Gastroesophageal sphincter (tissue), 4 donors: ENCODE measurements around the gene SUMO2. TPM values are rescaled to one million over a fixed set of nuclear protein-coding genes. Genes with fewer than 3 reads are reported as not detected.
A peak's percentile ranks its signal among the peaks of the same experiment; 100 is the strongest.

Experiments
- ATAC-seq: fragments of 150-250 bp; one replicate; pipeline ENCODE4 v1.9.1; 2016; ENCODE audit warnings: mild to moderate bottlenecking, moderate library complexity
- H3K27ac ChIP-seq, 4 donors: fragments of 200-600 bp; sonication (generic) in 3 of 4; 1 replicate in 3 of 4; 2 replicates in 1 of 4; pipeline ENCODE4 v1.5.1; 2016 to 2019
- H3K27me3 ChIP-seq: fragments of 200-600 bp; sonication (generic); one replicate; pipeline ENCODE4 v1.5.1; 2019
- H3K36me3 ChIP-seq, 2 donors: fragments of 200-600 bp; sonication (generic); one replicate each; pipeline ENCODE4 v1.5.1; 2019; ENCODE audit warnings: control low read depth in 1 of 2
- H3K4me1 ChIP-seq, 3 donors: fragments of 200-600 bp; sonication (generic); 1 replicate in 2 of 3; 2 replicates in 1 of 3; pipeline ENCODE4 v1.5.1; 2016 to 2019; ENCODE audit warnings: control low read depth in 2 of 3
- H3K4me3 ChIP-seq, 2 donors: fragments of 200-600 bp; sonication (generic); one replicate each; pipeline ENCODE4 v1.5.1; 2019; ENCODE audit warnings: mild to moderate bottlenecking in 1 of 2, moderate library complexity in 1 of 2
- H3K9me3 ChIP-seq, 3 donors: fragments of 200-600 bp; sonication (generic); one replicate each; pipeline ENCODE4 v1.5.1; 2017 to 2019; ENCODE audit warnings: control low read depth in 2 of 3
- EP300 ChIP-seq: sonication (generic); formaldehyde crosslinking; IDR thresholded peaks from one replicate; pipeline ENCODE4 v1.6.1; 2017; ENCODE audit warnings: antibody characterized with exemption, mild to moderate bottlenecking
- POLR2A ChIP-seq, 2 donors: fragments of 450-650 bp; IDR thresholded peaks; one replicate each; pipeline ENCODE4 v1.6.1; 2017; ENCODE audit warnings: antibody characterized with exemption in 2 of 2, mild to moderate bottlenecking in 2 of 2, moderate library complexity in 1 of 2
- POLR2AphosphoS5 ChIP-seq: sonication (generic); formaldehyde crosslinking; IDR thresholded peaks from one replicate; pipeline ENCODE4 v1.6.1; 2017; ENCODE audit warnings: antibody characterized with exemption
- WGBS, 2 donors: methylation state at CpG; one replicate each; pipeline ENCODE4 v1.1.5; 2018; ENCODE audit warnings: low coverage in 1 of 2; 5-methylcytosine and 5-hydroxymethylcytosine counted together
- total RNA-seq, 4 donors: library from RNA; depleted of rRNA; stranded (reverse); fragments of >200 nt; gene quantifications; one replicate each; pipeline ENCODE4 v1.1.0, GENCODE V29; 2016
- TF ChIP-seq, protein P1 (sequence below), 4 experiments: fragments of 200-600 bp in 2 of 4; fragments of 450-650 bp in 2 of 4; sonication (generic) in 1 of 4; IDR thresholded peaks; one replicate each; pipeline ENCODE4 v1.5.1; 2017 to 2019; ENCODE audit warnings: antibody characterized with exemption in 4 of 4, mild to moderate bottlenecking in 2 of 4, moderate library complexity in 2 of 4

SUMO2 gene
- total RNA-seq, 4 donors from 2014 or later: 67.7 to 95.2 (median 69.9) TPM

DNA sequence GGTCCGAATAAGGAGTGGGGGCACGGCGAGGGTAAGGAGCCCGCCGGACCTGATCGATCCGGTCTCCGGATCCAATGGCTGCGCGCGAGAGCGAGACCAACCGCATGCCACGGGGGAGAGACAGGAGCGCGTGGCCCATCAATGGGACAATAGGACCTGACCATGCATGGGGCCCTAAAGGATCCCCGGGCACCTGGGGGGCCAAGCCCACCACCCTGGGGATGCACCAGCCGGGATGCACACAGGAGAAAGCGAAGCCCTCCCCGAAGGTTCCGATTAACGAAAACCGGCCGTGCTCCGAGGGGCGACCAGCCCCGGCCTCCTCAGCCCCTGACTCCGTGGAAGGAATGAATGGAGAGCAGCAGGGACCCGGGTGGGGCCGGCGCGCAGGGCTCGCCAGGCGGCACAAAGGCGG, 29.0 kb downstream of the SUMO2 start:
- H3K9me3 ChIP-seq: no peaks in the 10 kb centered on the region
- TF ChIP-seq, protein P1, sequence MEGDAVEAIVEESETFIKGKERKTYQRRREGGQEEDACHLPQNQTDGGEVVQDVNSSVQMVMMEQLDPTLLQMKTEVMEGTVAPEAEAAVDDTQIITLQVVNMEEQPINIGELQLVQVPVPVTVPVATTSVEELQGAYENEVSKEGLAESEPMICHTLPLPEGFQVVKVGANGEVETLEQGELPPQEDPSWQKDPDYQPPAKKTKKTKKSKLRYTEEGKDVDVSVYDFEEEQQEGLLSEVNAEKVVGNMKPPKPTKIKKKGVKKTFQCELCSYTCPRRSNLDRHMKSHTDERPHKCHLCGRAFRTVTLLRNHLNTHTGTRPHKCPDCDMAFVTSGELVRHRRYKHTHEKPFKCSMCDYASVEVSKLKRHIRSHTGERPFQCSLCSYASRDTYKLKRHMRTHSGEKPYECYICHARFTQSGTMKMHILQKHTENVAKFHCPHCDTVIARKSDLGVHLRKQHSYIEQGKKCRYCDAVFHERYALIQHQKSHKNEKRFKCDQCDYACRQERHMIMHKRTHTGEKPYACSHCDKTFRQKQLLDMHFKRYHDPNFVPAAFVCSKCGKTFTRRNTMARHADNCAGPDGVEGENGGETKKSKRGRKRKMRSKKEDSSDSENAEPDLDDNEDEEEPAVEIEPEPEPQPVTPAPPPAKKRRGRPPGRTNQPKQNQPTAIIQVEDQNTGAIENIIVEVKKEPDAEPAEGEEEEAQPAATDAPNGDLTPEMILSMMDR (IDR thresholded peaks at IDR 0.05): no peak
- no peak for TF ChIP-seq POLR2A (IDR thresholded peaks at IDR 0.05)
- TF ChIP-seq EP300: no peak
- TF ChIP-seq POLR2AphosphoS5: no peak
- H3K4me1 ChIP-seq: peaks cover 0 to 22% (median 6%) of the 10 kb centered on the region in 3 donors
- ATAC-seq: no peak
- H3K36me3 ChIP-seq: no peaks in the 10 kb centered on the region
- peak overlapping the region in 3 of 4 donors; percentile 82 to 88 (median 85) for H3K27ac ChIP-seq
- peak overlapping the region; percentile 41 to 93 for H3K4me3 ChIP-seq
- H3K27me3 ChIP-seq: no peaks in the 10 kb centered on the region
- no CpG with 5 or more reads among the region's 35 CpGs for WGBS, 2 donors

DNA sequence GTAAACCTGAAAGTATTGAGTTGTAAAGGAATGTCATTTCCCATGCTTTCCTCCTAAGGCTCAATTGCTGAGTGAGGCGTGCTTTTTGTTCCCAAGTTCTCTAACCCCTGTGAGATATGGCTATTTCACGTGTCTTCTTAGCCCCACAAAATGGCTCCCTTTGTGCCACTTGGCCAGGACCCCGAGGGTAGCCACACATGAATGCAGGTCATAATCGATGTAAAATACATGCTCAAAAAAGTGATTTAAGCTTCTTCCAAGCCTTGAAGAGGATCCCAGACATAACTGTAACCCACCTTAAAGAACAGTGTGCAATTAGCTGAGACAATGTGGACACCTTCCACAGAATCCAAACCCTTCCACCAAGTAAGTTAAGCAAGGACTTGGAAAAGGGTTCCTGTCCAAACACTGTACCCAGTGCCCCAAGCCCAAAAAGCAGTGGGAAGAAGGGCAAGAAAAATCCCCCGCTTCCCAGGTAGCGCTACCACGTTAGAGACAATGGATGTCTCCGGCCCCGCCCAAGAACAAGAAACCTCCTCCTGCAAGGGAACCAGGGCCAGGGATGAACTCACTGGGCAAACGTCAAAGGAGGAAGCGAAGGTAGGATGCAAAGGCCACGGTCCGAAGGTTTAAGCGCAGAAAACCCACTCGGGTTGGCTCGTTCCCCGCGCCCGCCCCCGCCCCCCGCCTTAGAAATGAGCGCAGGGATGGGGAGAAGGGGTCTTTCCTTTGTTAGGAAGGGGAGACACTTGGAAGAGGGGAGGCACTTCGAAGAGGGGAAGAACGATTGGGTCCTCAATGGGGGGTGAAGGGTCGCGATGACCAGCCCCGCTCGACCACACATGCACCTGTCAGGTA, 29.6 kb downstream of the SUMO2 start:
- Histone ChIP-seq H3K9me3 (no peaks in the 10 kb centered on the region), H3K4me1 (peaks cover 0 to 22% (median 6%) of the 10 kb centered on the region in 3 donors), H3K27me3 (no peaks in the 10 kb centered on the region), H3K4me3 (peak overlapping the region; percentile 41 to 93), H3K27ac (peak overlapping the region in 1 of 4 donors; percentile 82), H3K36me3 (peaks cover 0 to 3% of the 10 kb centered on the region in 2 donors)
- TF ChIP-seq EP300 (no peak), POLR2AphosphoS5 (no peak), POLR2A (IDR thresholded peaks at IDR 0.05) (no peak)
- TF ChIP-seq, protein P1 (IDR thresholded peaks at IDR 0.05): no peak
- no peak for ATAC-seq
- WGBS, 2 donors: 14 to 23% methylated on average over 7 to 8 of the region's 28 CpGs

DNA sequence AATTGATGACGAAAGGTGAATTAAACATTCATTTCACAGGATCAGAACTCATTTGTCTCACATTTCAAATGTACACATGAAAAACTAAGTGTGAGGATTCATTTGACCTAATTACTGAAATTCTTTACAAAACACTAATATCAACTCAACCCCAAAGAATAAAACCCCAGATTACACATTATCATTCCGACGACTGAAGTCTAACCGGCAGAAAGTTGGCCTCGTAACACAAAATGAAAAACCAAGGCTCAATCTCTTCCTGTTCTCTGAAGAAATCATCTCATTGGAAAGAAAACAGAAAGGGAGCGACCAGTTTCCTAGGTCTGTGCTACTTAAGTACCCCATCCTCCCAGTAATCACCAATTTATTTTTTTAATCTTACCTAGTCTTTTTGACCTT, 30.2 kb downstream of the SUMO2 start:
- H3K4me1 ChIP-seq: peaks cover 0 to 22% (median 6%) of the 10 kb centered on the region in 3 donors
- H3K9me3 ChIP-seq: no peaks in the 10 kb centered on the region
- peaks cover 0 to 9% of the 10 kb centered on the region in 2 donors for H3K36me3 ChIP-seq
- H3K4me3 ChIP-seq: no peak overlapping the region
- no peak for ATAC-seq
- H3K27ac ChIP-seq: no peak overlapping the region
- no peak for TF ChIP-seq POLR2A (IDR thresholded peaks at IDR 0.05)
- TF ChIP-seq POLR2AphosphoS5: no peak
- TF ChIP-seq, protein P1 (IDR thresholded peaks at IDR 0.05): no peak
- TF ChIP-seq EP300: no peak
- H3K27me3 ChIP-seq: no peaks in the 10 kb centered on the region
- 89 to 96% methylated on average over 6 of the region's 6 CpGs for WGBS, 2 donors

DNA sequence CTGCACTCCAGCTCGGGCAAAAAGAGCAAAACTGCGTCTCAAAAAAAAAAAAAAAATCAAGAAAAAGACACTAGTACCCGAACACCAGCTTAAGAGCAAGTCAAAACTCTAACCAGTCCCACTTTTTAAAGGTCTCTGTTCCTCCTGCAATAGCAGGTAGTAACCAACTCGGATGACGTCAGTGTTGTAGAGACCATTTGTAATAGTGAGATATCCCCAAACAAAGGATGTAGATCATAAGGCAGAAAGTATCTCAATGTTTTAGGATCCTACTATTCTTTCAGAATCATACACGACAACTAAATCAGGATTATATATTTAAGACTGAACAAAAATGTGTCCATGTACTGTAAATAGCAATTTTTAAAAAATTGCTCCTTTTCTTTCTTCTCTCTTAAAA, 30.8 kb downstream of the SUMO2 start:
- H3K9me3 ChIP-seq: no peaks in the 10 kb centered on the region
- no peak overlapping the region for H3K4me3 ChIP-seq
- no peak for ATAC-seq
- no peak overlapping the region for H3K27ac ChIP-seq
- no peak for TF ChIP-seq POLR2A (IDR thresholded peaks at IDR 0.05)
- no peak for TF ChIP-seq POLR2AphosphoS5
- no peak for TF ChIP-seq EP300
- TF ChIP-seq, protein P1 (IDR thresholded peaks at IDR 0.05): no peak
- H3K4me1 ChIP-seq: peaks cover 0 to 22% (median 6%) of the 10 kb centered on the region in 3 donors
- H3K27me3 ChIP-seq: no peaks in the 10 kb centered on the region
- H3K36me3 ChIP-seq: peaks cover 0 to 15% of the 10 kb centered on the region in 2 donors
- 92 to 96% methylated on average over 6 of the region's 6 CpGs for WGBS, 2 donors
